Endothelial cell of umbilical vein (primary cell): ENCODE measurements around the gene C12orf42.

Source experiments
- FOS ChIP-seq: IDR thresholded peaks from 2 replicates; pipeline ENCODE4 v1.6.1; 2011; ENCODE audit warnings: mild to moderate bottlenecking, low read length, moderate library complexity, borderline replicate concordance; ENCODE audit not compliant: insufficient read depth
- POLR2A ChIP-seq: IDR thresholded peaks from 2 replicates; pipeline ENCODE4 v1.6.1; 2012; ENCODE audit warnings: low read depth, mild to moderate bottlenecking, control low read depth, low read length

GRCh38 chr12:103538397-103538796 lies 42.6 kb upstream of the C12orf42 start:
- TF ChIP-seq POLR2A (no peak), FOS (no peak)
